Mucosa of descending colon (tissue), 3 donors: ENCODE data around the gene MATN1. TPM values are rescaled to one million over a fixed set of nuclear protein-coding genes. Genes with fewer than 3 reads are reported as not detected.

Experiments
- ATAC-seq: fragments of 200-7000 bp; cut with Tn5 transposase; one replicate; pipeline ENCODE4 v1.9.1; 2020; ENCODE audit warnings: mild to moderate bottlenecking, moderate library complexity
- DNase-seq, 3 donors: peaks; one replicate each; pipeline ENCODE4 v3.0.0-alpha.2; 2020
- H3K36me3 ChIP-seq: fragments of 200-600 bp; one replicate; pipeline ENCODE4 v1.8.0; 2021; ENCODE audit warnings: low read depth, mild to moderate bottlenecking
- H3K4me1 ChIP-seq: fragments of 200-600 bp; one replicate; pipeline ENCODE4 v1.8.0; 2021; ENCODE audit warnings: low read depth, mild to moderate bottlenecking
- H3K4me3 ChIP-seq: fragments of 200-600 bp; one replicate; pipeline ENCODE4 v1.8.0; 2021; ENCODE audit warnings: mild to moderate bottlenecking
- H3K9me3 ChIP-seq: fragments of 200-600 bp; one replicate; pipeline ENCODE4 v1.8.0; 2021; ENCODE audit warnings: mild to moderate bottlenecking
- intact Hi-C, 2 donors: fragments of 100-400 bp; cut with DNase I in 1 of 2; cut with micrococcal nuclease in 1 of 2; formaldehyde crosslinking; loops; one replicate each; pipeline versions ENCODE4 v1.11.0 to v1.11.1; 2022; cut with DNase I, micrococcal nuclease
- total RNA-seq, 3 donors: library from RNA; stranded (reverse); fragmentation: NEBNext Ultra II Directional in 2 of 3; extraction: Animal tissue kit (Norgen Biotek cat#: 25700) in 2 of 3; gene quantifications; one replicate each; pipeline versions ENCODE4 v1.2.1 to v1.2.4, GENCODE V29; 2021 to 2023
- TF ChIP-seq, protein P1 (sequence below): fragments of 200-600 bp; IDR thresholded peaks from one replicate; pipeline ENCODE4 v1.8.0; 2022; ENCODE audit warnings: antibody characterized with exemption, mild to moderate bottlenecking
- donor health status: DM: no; HTN: no; CAD: no; lungs with moderate emphysema.
- donor health status: DM: no; HTN: no; CAD: no.
- donor health status: DM: no; HTN: yes; CAD: no.

The MATN1 gene
- total RNA-seq, 3 donors from 2014 or later: 0.22 TPM; not detected in 2

- no peak overlapping the region for H3K4me3 ChIP-seq
- intact Hi-C loops: loop anchor here in 1 of 2 donors (10.0 kb wide), 1 partner anchor 1480 kb away; the partner anchor contains the start of genes MECR and PTPRU
- no peaks in the 10 kb centered on the region for H3K36me3 ChIP-seq
- H3K4me1 ChIP-seq: peaks cover 10% of the 10 kb centered on the region
- ATAC-seq (no peak), DNase-seq (no peak)
- TF ChIP-seq, protein P1, sequence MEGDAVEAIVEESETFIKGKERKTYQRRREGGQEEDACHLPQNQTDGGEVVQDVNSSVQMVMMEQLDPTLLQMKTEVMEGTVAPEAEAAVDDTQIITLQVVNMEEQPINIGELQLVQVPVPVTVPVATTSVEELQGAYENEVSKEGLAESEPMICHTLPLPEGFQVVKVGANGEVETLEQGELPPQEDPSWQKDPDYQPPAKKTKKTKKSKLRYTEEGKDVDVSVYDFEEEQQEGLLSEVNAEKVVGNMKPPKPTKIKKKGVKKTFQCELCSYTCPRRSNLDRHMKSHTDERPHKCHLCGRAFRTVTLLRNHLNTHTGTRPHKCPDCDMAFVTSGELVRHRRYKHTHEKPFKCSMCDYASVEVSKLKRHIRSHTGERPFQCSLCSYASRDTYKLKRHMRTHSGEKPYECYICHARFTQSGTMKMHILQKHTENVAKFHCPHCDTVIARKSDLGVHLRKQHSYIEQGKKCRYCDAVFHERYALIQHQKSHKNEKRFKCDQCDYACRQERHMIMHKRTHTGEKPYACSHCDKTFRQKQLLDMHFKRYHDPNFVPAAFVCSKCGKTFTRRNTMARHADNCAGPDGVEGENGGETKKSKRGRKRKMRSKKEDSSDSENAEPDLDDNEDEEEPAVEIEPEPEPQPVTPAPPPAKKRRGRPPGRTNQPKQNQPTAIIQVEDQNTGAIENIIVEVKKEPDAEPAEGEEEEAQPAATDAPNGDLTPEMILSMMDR: no peak
- H3K9me3 ChIP-seq: peaks cover 4% of the 10 kb centered on the region
These were observed 8.8 kb downstream of the MATN1 start for GRCh38 chr1:30714536-30715090.

- Histone ChIP-seq H3K4me1 (peaks cover 4% of the 10 kb centered on the region), H3K4me3 (no peak overlapping the region), H3K36me3 (no peaks in the 10 kb centered on the region), H3K9me3 (peaks cover 4% of the 10 kb centered on the region)
- no peak for DNase-seq
- intact Hi-C loops: loop anchor here in 1 of 2 donors (10.0 kb wide), 1 partner anchor 1479 kb away; the partner anchor contains the start of genes MECR and PTPRU
- TF ChIP-seq, protein P1: no peak
- no peak for ATAC-seq
These were observed 9.4 kb downstream of the MATN1 start for GRCh38 chr1:30714025-30714424.

DNA sequence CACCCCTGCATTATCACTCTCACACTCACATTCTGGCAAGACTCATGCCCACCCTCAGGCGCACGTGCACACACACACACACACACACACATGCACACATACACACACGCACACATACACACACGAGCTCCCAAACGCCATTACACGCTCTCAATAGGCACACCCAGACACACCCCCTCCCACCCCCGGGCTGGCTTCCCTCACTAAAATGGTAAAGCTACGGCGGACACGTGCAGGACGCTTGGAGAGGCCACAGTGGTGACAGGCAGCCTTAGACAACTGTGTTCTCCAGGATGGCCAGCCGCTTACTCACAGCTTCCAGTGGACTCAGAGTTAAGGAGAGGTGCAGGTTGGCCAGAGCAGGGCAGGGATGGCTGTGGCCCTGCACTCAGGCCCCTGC is 10.1 kb downstream of the MATN1 start:
- peaks cover 4% of the 10 kb centered on the region for H3K9me3 ChIP-seq
- TF ChIP-seq, protein P1: no peak
- DNase-seq (no peak), ATAC-seq (no peak)
- H3K4me1 ChIP-seq: no peaks in the 10 kb centered on the region
- intact Hi-C loops: loop anchor here in 1 of 2 donors (10.0 kb wide), 1 partner anchor 1479 kb away; the partner anchor contains the start of genes MECR and PTPRU
- H3K4me3 ChIP-seq: no peak overlapping the region
- H3K36me3 ChIP-seq: no peaks in the 10 kb centered on the region

GRCh38 chr1:30712583-30712982 is 10.8 kb downstream of the MATN1 start:
- Histone ChIP-seq H3K36me3 (no peaks in the 10 kb centered on the region), H3K9me3 (peaks cover 4% of the 10 kb centered on the region), H3K4me3 (no peak overlapping the region), H3K4me1 (no peaks in the 10 kb centered on the region)
- no peak for DNase-seq
- no peak for ATAC-seq
- TF ChIP-seq, protein P1: no peak
- intact Hi-C loops: loop anchor here in 1 of 2 donors (10.0 kb wide), 1 partner anchor 1478 kb away; the partner anchor contains the start of genes MECR and PTPRU

DNA sequence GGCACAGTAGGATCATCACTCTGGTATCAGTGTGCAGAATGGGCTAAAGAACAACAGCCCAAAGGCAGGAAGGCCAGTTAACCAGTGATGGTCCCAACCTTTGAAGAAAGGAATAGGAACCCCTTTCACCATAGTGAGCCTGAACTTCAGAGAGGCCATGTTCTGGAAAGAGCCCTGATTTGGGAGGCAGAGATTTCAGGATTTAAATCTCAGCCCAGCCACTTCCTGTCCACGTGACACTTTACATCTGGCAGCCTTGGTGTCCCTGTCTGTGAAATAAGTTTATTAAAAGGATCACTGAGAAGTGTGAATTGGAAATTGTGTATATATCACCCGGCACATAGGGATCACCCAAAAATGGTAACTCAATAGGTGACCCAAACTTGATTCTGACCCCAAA is 13.0 kb downstream of the MATN1 start:
- ATAC-seq: no peak
- TF ChIP-seq, protein P1: no peak
- no peak for DNase-seq
- Histone ChIP-seq H3K4me1 (no peaks in the 10 kb centered on the region), H3K36me3 (no peaks in the 10 kb centered on the region), H3K9me3 (peaks cover 3% of the 10 kb centered on the region), H3K4me3 (no peak overlapping the region)
- intact Hi-C loops: loop anchor here in 1 of 2 donors (10.0 kb wide), 1 partner anchor 1476 kb away; the partner anchor contains the start of genes MECR and PTPRU
